IPS DF 6.9 (cell line): ENCODE results near the gene PRDM2.

Experiments used
- DNase-seq: peaks from one replicate; pipeline ENCODE4 v3.0.0-alpha.2; 2013; ENCODE audit warnings: low read depth, low spot score
- H3K27ac ChIP-seq: one replicate; pipeline ENCODE4 v1.5.1; 2013; ENCODE audit warnings: low read length, control low read depth
- H3K27me3 ChIP-seq: 2 replicates; pipeline ENCODE4 v1.6.1; 2013; ENCODE audit warnings: mild to moderate bottlenecking, low read length; ENCODE audit not compliant: control insufficient read depth, insufficient read depth
- H3K36me3 ChIP-seq: 2 replicates; pipeline ENCODE4 v1.6.1; 2013; ENCODE audit warnings: low read length; ENCODE audit not compliant: control insufficient read depth, insufficient read depth
- H3K4me1 ChIP-seq: 2 replicates; pipeline ENCODE4 v1.6.1; 2013; ENCODE audit warnings: low read length; ENCODE audit not compliant: control insufficient read depth, insufficient read depth
- H3K4me3 ChIP-seq: 2 replicates; pipeline ENCODE4 v1.5.1; 2013; ENCODE audit warnings: mild to moderate bottlenecking, low read length
- H3K9me3 ChIP-seq: 2 replicates; pipeline ENCODE4 v1.6.1; 2013; ENCODE audit warnings: low read length, inconsistent platforms; ENCODE audit not compliant: control insufficient read depth, insufficient read depth
- WGBS: extraction: QIAGEN DNeasy Blood & Tissue Kit; methylation state at CpG from one replicate; pipeline ENCODE4 v1.1.7; 2013; ENCODE audit warnings: mixed read lengths, missing lambda C conversion rate; ENCODE audit not compliant: insufficient read length, insufficient coverage; 5-methylcytosine and 5-hydroxymethylcytosine counted together

Gene PRDM2

DNA sequence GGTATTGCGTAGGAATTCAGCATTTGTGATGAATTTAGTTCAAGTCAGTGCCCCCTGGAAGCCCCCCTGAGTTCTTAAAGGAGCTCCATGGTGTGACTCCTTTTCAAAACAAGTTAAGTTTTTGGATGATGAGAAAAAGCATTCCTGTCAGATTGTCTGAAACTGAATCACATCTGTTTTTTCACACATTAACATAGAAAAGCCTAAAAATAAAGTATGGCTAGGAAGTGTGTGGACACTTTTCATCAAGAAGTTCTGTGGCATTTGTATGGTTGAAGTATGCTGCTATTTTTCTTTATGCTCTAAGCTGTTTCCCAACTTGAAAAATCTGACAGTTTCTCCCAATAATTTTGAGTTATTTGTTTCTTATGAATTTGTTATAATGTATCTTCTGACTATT lies 33.7 kb downstream of the PRDM2 start:
- Histone ChIP-seq H3K27me3 (no peaks in the 10 kb centered on the region), H3K27ac (no peak overlapping the region), H3K9me3 (no peaks in the 10 kb centered on the region), H3K36me3 (no peaks in the 10 kb centered on the region), H3K4me3 (no peak overlapping the region), H3K4me1 (no peaks in the 10 kb centered on the region)
- no peak for DNase-seq
- no CpG with 5 or more reads among the region's 1 CpG for WGBS

DNA sequence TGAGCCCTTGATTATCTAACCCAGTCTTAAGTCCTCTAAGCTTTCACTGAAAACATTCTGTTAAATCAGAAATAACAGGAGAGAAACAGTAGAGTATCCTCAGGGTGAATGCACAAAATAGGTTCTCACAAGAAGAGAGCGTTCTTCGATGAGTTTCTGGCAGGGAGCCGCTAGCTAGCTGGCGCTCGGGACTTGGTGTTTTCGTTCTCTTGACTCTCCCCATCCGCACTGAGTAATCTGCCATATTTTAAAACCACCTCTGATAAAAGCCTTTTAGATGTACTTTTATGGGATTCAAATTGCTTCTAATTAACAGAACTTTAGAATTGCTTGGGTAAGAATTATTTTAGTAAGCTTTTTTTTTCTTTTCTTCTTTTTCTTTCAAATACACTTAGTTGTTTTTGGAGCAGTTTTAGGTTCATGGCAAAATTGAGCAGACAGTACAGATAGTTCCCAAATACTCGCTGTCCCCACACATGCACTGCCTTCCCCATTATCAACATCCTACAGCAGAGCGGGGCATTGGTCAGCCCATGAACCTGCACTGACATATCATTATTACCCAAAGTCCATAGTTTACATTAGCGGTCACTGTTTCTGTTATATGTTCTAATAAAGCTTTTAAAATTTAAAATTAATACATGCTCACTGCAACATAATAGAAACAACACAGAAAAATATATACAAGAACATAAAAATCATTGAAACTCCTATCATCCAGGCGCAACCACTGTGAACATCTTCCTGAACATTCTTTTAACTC lies 35.4 kb downstream of the PRDM2 start:
- Histone ChIP-seq H3K27ac (no peak overlapping the region), H3K27me3 (no peaks in the 10 kb centered on the region), H3K36me3 (no peaks in the 10 kb centered on the region), H3K4me1 (no peaks in the 10 kb centered on the region), H3K9me3 (no peaks in the 10 kb centered on the region), H3K4me3 (no peak overlapping the region)
- DNase-seq: no peak
- WGBS: no CpG with 5 or more reads among the region's 11 CpGs

DNA sequence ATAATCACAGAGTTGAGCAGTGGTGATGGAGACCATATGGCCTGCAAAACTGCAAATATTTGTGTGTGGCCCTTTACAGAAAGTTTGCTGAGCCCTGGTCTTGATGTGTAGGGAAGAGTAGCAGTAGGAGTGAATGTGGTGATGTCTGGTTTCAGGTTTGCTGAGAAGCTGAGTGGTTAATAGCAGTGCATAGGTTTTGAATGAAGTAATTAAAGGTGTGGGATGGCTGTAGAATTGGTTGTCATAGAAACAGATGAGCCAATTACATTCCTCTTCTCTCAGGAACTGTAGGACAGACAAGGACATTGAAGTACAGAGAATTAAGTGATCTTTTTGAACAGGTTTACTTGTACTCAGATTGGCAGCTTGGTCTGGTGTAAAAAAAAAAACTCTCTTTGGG lies 37.4 kb downstream of the PRDM2 start:
- H3K9me3 ChIP-seq: no peaks in the 10 kb centered on the region
- H3K4me3 ChIP-seq: no peak overlapping the region
- no peaks in the 10 kb centered on the region for H3K4me1 ChIP-seq
- no peak overlapping the region for H3K27ac ChIP-seq
- no peaks in the 10 kb centered on the region for H3K36me3 ChIP-seq
- H3K27me3 ChIP-seq: no peaks in the 10 kb centered on the region
- no peak for DNase-seq

DNA sequence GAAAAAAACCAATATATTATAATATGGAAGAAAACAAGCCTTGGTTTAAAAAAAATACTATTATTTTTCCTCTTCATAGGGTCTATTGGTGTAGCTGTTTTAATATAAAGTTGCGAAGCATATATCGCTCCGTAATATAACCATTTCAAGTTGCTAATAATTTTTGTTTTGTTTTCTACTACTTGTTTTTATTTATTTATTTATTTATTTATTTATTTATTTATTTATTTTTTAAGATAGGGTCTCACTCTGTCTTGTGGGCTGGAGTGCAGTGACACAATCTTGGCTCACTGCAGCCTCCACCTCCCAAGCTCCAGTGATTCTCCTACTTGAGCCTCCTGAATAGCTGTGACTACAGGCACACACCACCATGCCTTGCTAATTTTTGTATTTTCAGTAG lies 46.4 kb downstream of the PRDM2 start:
- H3K9me3 ChIP-seq: no peaks in the 10 kb centered on the region
- H3K27ac ChIP-seq: no peak overlapping the region
- H3K36me3 ChIP-seq: no peaks in the 10 kb centered on the region
- DNase-seq: no peak
- no peaks in the 10 kb centered on the region for H3K4me1 ChIP-seq
- no peaks in the 10 kb centered on the region for H3K27me3 ChIP-seq
- WGBS: no CpG with 5 or more reads among the region's 3 CpGs
- no peak overlapping the region for H3K4me3 ChIP-seq

DNA sequence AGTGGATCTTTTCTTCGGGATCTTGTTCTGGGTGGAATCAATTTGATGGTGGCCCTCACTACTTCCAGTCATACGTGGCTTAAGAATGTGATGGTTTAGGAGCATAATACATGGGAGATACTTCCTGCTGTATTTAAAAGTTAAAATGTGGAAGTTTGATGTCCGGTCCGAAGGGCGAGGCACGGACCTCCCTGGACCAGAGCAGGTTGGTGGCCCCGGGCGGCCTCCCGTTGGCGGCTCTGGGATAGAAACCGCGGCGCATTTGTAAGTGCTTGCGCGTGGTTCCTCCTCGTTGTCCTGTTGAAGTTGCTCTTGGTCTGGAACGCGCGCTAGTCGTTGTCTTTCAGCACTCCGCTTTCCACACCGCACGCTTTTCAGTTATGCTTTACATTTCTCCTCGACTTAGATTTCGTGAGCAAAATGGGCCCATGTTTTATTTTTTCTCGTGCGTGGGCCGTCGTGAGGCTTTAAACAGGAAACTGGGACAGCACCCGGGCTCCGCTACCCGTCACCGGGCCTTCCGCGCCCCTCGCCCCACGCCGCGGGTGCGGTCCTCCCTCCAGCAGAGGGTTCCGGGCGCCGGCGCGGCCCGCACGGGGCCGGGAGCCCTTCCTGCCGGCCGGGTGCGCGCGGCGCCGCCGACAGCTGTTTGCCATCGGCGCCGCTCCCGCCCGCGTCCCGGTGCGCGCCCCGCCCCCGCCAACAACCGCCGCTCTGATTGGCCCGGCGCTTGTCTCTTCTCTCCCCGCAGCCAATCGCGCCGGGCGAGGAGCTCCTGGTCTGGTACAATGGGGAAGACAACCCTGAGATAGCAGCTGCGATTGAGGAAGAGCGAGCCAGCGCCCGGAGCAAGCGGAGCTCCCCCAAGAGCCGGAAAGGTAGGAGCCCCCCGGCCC lies 48.9 kb downstream of the PRDM2 start:
- H3K36me3 ChIP-seq: no peaks in the 10 kb centered on the region
- no peaks in the 10 kb centered on the region for H3K27me3 ChIP-seq
- no peaks in the 10 kb centered on the region for H3K9me3 ChIP-seq
- no peak overlapping the region for H3K27ac ChIP-seq
- peak overlapping the region; percentile 82; the same call in 1 of the 2 replicates for H3K4me3 ChIP-seq
- WGBS: no CpG with 5 or more reads among the region's 83 CpGs
- H3K4me1 ChIP-seq: no peaks in the 10 kb centered on the region
- DNase-seq: peak; percentile 57

DNA sequence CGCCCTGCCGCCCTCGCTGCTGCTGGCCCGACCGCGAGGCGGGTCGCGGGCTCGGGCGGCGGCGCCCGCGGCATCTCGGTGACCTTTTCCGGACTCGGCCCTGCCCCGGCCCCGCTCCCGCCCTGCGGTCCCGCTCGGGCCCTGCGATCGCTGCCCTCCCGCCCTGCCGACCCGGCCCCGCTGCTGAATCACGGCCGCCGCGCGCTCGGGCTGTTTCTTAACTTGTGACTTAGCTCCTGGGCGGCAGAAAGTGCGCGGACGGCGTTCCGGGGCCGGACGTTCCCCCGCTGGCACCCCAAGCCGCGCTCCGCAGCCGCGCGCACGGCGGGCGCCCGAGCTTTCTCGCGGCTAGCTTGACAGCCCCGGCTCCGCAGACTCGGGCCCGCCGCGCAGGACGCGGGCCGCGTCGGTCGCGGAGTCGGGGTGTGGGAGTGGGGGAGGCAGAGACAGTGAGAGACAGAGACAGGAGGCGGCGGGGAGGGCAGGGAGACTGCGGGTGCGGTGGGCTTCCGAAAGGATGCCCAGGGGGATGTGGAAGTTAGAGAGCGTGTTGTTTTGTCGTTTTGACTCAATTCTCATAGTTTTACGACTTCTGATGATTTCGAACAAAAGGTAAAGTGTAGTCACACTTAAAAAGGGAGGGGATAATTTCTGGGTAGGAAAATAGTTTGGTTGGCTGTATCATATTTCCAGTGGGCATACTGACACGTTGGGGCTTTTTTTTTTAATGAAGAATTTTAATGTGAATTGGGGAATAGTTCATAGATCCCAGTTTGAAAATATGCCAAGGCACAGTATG lies 49.8 kb downstream of the PRDM2 start:
- Histone ChIP-seq H3K27me3 (no peaks in the 10 kb centered on the region), H3K36me3 (no peaks in the 10 kb centered on the region), H3K4me3 (peak overlapping the region; percentile 82), H3K9me3 (no peaks in the 10 kb centered on the region), H3K4me1 (no peaks in the 10 kb centered on the region), H3K27ac (no peak overlapping the region)
- DNase-seq: no peak
- no CpG with 5 or more reads among the region's 81 CpGs for WGBS

DNA sequence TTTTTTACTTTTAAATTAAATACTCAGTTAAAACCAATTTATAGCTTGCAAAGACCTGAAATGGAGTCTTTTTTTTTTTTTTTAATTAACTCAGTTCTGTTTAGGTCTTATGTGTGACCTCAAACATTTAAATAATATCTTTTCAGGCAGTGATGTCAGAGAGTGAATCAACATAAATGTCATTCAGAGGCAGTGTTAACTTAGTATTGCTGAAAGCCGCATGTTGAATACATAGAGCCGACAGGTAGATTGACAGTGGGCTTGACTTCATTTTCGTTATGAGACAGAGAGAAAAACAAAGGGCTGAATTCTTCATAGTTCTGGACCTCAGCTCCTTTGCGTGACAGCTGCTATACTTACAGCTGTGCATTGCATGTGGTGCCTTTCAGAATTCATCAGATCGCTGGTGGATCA lies 51.5 kb downstream of the PRDM2 start:
- no peak overlapping the region for H3K27ac ChIP-seq

DNA sequence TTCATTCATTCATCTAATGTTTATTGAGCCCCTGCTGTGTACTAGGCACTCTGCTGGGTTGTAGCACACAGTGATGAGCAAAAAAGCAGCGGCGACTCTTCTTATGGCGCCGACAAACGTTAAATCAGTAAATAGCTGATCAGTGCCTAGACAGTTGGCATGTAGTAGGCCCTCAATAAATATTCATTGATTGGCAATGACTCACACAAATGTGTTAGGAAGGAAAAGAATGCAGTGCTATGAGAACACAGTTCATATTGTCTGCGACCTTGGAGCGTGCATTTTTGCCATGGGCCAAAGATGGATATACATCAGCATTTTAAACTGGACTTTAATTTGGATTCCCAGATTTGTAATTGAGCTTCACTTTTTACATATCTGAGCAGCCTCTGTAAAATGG lies 52.0 kb downstream of the PRDM2 start:
- WGBS: no CpG with 5 or more reads among the region's 7 CpGs
- Histone ChIP-seq H3K4me3 (no peak overlapping the region), H3K27ac (no peak overlapping the region), H3K4me1 (no peaks in the 10 kb centered on the region), H3K9me3 (no peaks in the 10 kb centered on the region), H3K27me3 (no peaks in the 10 kb centered on the region), H3K36me3 (no peaks in the 10 kb centered on the region)
- DNase-seq: no peak

More for the DNA sequence above, 51.5 kb downstream of the PRDM2 start:
- Histone ChIP-seq H3K4me1 (no peaks in the 10 kb centered on the region), H3K36me3 (no peaks in the 10 kb centered on the region), H3K9me3 (no peaks in the 10 kb centered on the region), H3K4me3 (no peak overlapping the region), H3K27me3 (no peaks in the 10 kb centered on the region)
- DNase-seq: no peak
- no CpG with 5 or more reads among the region's 5 CpGs for WGBS

DNA sequence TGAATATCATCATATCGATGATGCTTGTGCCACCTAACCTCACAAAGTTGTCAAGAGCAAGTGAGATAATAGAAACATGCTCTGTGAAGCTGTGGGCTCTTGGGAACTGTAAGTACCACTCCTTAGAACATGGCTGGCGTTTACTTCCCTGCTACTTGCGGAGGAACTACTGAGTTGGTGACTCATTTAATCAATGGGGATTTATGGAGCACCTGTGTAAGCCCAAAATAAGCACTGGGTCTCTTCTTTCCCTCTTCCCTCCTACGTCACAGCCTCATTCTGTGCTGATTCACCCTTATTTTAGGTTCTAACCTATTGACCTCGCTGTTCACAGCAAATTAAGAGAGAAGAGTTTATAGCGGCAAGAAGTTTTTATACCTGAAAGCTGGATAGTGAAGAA lies 52.9 kb downstream of the PRDM2 start:
- Histone ChIP-seq H3K4me3 (no peak overlapping the region), H3K27me3 (no peaks in the 10 kb centered on the region), H3K27ac (no peak overlapping the region), H3K9me3 (no peaks in the 10 kb centered on the region), H3K4me1 (no peaks in the 10 kb centered on the region), H3K36me3 (no peaks in the 10 kb centered on the region)
- WGBS: no CpG with 5 or more reads among the region's 6 CpGs
- no peak for DNase-seq

DNA sequence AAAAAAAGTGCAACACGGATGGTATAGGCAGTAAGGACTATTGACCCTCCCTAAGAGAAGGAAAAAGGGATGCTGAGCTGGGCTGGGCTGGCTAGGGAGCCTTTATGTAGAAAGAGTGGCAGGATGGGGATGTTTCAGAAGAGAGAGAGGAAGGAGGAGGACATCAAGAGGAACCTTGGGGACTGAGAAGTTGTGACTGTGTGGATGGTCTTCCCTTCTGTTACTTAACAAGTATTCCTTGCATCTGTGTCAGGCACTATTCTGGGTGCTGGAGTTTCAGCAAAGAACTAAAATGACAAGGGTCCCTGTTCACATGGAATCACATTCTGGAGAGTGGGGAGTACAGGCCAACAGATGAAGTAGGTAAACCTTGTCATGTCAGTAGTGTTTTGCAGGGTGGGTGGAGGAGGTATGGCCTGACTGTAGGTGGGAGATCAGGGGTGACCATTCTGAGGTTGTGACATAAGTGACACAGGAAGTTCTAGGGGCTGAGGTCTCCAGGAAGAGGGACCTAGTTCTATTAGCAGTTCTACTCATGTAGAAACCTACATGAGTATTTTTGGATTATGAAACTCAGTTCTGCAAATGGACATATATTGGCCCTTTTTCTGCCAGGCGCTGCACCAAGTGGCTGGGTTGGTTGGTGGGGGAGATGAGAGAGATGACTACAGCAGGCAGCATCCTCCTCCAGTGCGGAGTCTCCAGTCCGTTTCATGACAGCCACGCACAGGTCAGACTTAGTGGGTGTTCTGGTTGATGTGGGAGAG lies 53.8 kb downstream of the PRDM2 start:
- Histone ChIP-seq H3K9me3 (no peaks in the 10 kb centered on the region), H3K27me3 (no peaks in the 10 kb centered on the region), H3K4me1 (no peaks in the 10 kb centered on the region), H3K27ac (no peak overlapping the region), H3K36me3 (no peaks in the 10 kb centered on the region), H3K4me3 (no peak overlapping the region)
- DNase-seq: no peak
- WGBS: no CpG with 5 or more reads among the region's 5 CpGs
